GM18951 (cell line): Measurements from ENCODE around the gene MYBL2.

Source experiments
- POLR2A ChIP-seq: IDR thresholded peaks from 4 replicates; pipeline ENCODE4 v1.6.1; 2011; ENCODE audit warnings: mild to moderate bottlenecking; ENCODE audit not compliant: insufficient read length, insufficient read depth; ENCODE audit errors: extremely low read depth
- in situ Hi-C: fragments of 300-500 bp; cut with MboI; formaldehyde crosslinking; loops from one replicate; pipeline ENCODE4 v1.12.0; 2022; ENCODE audit warnings: low sequenced_read_pairs, mixed read lengths, inconsistent platforms; ENCODE audit not compliant: unreplicated experiment

Gene MYBL2

GRCh38 chr20:43765916-43766315 is 99.0 kb downstream of the MYBL2 start:
- in situ Hi-C loops = no loop called here
- TF ChIP-seq POLR2A = no peak
